ENCODE results near the gene XIRP1.
A peak's percentile ranks its signal among the peaks of the same experiment; 100 is the strongest.

XIRP1 gene

DNA sequence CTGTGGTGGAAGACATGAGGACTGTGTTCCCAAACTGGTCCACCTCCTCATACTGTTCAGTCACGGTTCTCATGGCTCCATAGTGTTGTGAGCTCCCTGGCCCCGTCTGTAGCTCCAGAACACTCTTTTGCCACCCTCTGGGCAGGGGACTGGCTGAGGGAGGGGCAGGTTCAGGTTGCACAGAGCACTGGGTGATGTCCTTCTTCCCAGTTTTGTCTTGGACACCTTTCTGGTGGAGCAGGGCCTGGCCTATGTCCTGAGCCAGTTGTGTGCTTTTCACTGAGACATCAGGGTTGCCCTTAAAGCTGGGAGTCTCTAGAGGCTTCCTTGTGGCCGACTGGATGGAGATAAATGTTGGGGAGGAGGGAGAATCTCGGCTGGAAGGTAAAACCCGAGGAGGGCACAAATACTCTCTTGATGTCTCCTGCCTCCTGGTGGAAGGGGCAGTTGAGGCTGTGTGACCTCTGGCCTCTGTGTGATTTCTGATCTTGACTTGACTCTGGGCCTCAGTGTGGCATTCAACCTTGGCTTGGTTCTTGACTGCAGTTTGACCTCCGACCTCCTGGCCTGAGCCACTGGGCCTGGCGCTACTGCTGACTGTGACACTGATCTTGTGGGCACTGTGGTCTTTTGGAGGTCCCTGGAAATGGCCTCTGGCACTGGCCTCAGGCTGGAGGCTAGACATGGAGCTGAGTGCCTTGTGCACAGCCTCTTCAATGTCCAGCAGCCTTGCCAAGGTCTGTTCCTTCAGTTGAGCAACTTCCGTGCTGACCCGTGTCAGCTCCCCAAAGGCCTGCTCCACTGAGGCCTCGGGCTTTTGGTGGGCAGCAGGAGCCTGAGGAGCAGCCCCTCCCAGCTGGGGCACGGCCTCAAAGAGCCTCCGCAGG lies 8.1 kb downstream of the XIRP1 start:
- Histone ChIP-seq H3K27me3 (ENCODE audit: low read depth, low read length) (no peaks in the 10 kb centered on the region), H3K36me3 (ENCODE audit: control insufficient read depth in 1 of 2, insufficient read depth in 2 of 2, low read length in 2 of 2) (no peaks in the 10 kb centered on the region), H3K27ac (ENCODE audit: low read length) (peak overlapping the region; percentile 45), H3K9me3 (ENCODE audit: control insufficient read depth in 1 of 2, low read length in 2 of 2) (no peaks in the 10 kb centered on the region), H3K4me1 (ENCODE audit: control insufficient read depth in 1 of 2, insufficient read depth in 2 of 2, low read length in 2 of 2) (peaks cover 8 to 14% of the 10 kb centered on the region in 2 donors), H3K4me3 (ENCODE audit: low read depth in 1 of 2, low read length in 2 of 2) (no peak overlapping the region)

DNA sequence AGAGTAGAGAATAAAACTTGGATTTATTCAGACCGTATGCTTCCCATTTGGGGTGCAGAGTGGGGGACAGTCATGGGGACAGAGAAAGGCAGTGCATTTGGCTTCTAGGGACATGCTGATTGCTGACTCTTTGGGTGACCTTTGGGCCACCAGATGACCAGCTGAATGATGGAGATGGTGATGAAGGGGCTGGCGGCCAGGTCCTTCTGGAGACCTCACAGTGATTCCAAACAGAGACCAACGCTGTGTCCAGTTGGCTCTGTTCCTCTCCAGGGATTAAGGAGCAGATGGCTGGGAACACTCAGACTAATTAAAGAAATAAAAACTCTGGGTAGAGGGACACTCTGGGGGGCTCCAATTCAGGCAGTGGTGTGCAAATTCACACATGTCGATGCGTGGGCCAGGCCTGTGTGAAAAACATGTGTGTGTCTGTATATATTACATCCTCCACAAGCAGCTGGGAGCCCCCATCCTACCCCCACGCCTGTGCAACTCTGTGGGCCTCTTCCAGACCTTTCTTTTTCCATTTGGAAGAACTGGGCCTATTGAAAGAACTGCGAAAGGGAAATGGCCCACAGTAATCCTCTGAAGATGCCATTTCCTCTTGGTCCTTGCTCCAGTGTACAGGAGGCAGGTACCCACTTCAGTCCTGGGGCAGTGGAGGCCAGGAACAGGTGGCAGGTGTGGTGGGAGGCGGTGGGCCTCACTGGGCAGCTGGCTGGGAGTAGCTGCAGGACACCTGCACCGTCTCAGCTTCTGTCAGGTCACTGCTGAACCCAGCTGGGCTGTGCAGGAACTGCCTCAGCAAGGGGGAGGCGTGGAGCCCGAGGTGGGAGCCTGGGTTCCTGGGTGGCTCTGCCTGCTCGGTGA lies 8.9 kb downstream of the XIRP1 start:
- H3K4me3 ChIP-seq (ENCODE audit: low read depth in 1 of 2, low read length in 2 of 2), result no peak overlapping the region
- H3K27me3 ChIP-seq (ENCODE audit: low read depth, low read length), result no peaks in the 10 kb centered on the region
- H3K27ac ChIP-seq (ENCODE audit: low read length), result peak overlapping the region; percentile 45
- H3K9me3 ChIP-seq (ENCODE audit: control insufficient read depth in 1 of 2, low read length in 2 of 2), result no peaks in the 10 kb centered on the region
- no peaks in the 10 kb centered on the region for H3K36me3 ChIP-seq (ENCODE audit: control insufficient read depth in 1 of 2, insufficient read depth in 2 of 2, low read length in 2 of 2)
- peaks cover 10 to 14% of the 10 kb centered on the region in 2 donors for H3K4me1 ChIP-seq (ENCODE audit: control insufficient read depth in 1 of 2, insufficient read depth in 2 of 2, low read length in 2 of 2)

DNA sequence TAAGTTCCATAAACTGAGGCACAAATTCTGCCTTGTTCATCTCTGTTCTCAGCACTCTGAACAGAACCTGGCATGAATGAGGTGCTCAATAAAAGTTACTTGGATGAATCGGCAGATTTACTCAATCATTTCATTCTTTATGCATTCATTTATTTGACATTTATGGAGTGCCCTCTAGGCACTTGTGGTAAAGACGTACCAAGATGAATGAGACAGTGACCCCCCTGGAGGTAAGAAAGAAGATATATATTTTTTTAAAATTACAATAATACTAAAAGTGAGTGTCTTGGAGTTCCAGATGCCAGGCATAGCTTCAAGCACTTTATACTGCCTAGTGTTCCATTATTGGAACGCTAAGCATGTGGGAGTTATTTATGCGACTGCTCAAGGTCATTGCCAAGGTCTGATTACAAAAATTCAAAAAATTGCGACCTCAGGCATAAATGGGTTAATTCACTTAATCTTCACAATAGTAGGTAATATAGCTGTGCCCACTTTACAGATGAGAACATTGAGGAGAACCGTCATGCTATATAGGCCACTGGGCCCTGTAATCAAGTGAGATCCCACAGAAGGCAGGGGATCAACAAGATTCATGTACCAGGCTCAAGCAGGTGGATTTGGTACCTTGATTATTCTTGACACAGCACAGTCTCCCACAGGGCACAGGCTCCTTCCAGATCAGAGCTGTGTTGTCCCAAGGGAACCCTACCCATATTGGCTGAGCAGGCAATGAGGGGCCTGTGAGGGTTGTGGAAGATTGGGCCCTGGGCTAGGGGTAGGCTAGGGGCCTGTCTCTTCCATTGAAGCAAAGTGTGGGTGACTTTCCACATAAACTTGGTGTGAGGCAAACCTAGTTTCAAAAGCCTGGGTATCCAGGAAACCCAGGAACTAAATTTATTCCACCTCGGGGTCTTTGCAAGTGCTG lies 10.7 kb downstream of the XIRP1 start:
- Histone ChIP-seq H3K4me3 (ENCODE audit: low read depth in 1 of 2, low read length in 2 of 2) (peak overlapping the region; percentile 3 to 49), H3K27ac (ENCODE audit: low read length) (peak overlapping the region; percentile 72), H3K9me3 (ENCODE audit: control insufficient read depth in 1 of 2, low read length in 2 of 2) (no peaks in the 10 kb centered on the region), H3K4me1 (ENCODE audit: control insufficient read depth in 1 of 2, insufficient read depth in 2 of 2, low read length in 2 of 2) (peaks cover 14 to 16% of the 10 kb centered on the region in 2 donors), H3K27me3 (ENCODE audit: low read depth, low read length) (no peaks in the 10 kb centered on the region), H3K36me3 (ENCODE audit: control insufficient read depth in 1 of 2, insufficient read depth in 2 of 2, low read length in 2 of 2) (no peaks in the 10 kb centered on the region)

DNA sequence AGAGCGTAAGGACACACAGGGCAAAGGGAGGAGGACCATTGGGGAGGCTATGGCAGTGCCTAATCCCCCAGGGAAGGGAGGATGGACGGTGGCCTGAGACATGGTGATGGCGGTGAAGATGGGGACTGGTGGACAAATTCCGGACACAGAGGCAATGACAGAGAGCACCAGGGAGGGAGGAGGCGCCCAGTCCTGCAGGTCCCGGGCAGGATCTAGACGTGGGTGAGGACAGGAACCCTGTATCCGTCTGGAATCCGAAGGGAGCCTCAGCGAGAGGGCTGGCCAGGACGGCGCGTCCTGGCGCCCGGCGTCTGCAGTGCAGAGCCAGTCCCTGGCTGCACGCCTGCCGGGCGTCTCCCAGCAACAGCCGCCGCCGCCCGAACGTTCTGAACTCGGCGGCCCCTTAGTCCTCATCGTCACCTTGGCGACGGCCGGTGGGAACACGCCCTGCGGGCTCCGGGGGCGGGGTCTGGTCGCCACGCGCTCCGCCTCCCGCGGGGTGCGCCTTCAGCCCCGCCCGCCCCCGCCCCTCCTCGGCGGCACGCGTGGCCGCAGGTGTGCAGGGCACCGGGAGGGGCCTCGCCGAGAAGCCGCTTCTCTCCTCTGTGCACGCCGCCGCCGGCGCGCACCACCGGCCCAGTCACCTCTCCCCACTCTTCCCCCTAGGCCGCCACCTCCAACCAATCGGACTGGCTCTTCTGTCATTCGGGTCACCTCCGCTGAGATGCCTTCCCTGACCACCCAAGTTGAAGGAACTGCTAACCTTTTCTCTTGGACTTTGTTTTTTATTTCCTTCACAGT lies 11.6 kb downstream of the XIRP1 start:
- Histone ChIP-seq H3K27ac (ENCODE audit: low read length) (peak overlapping the region; percentile 72), H3K4me1 (ENCODE audit: control insufficient read depth in 1 of 2, insufficient read depth in 2 of 2, low read length in 2 of 2) (peaks cover 14 to 16% of the 10 kb centered on the region in 2 donors), H3K4me3 (ENCODE audit: low read depth in 1 of 2, low read length in 2 of 2) (peak overlapping the region; percentile 28 to 49)

DNA sequence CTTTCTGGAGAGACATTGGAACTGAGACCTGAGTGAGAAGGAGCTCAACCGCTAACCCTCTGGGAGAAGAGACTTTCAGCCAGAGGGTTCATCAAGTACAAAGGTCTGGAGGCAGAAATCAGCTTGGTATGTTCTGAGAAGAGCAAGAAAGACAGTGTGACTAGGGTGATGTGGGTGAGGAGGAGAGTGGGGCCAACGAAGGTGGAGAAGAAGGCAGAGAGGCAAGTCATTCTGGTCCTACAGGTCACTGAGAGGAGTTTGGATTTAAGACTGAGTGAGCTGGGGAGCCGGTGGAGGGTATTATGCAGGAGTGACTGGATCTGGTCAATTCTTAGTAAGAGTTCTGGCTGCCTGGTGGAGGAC lies 12.2 kb downstream of the XIRP1 start:
- Histone ChIP-seq H3K4me3 (ENCODE audit: low read depth in 1 of 2, low read length in 2 of 2) (peak overlapping the region; percentile 28 to 49), H3K36me3 (ENCODE audit: control insufficient read depth in 1 of 2, insufficient read depth in 2 of 2, low read length in 2 of 2) (no peaks in the 10 kb centered on the region), H3K4me1 (ENCODE audit: control insufficient read depth in 1 of 2, insufficient read depth in 2 of 2, low read length in 2 of 2) (peaks cover 14 to 16% of the 10 kb centered on the region in 2 donors)

More for the DNA sequence above, 11.6 kb downstream of the XIRP1 start:
- Histone ChIP-seq H3K36me3 (ENCODE audit: control insufficient read depth in 1 of 2, insufficient read depth in 2 of 2, low read length in 2 of 2) (no peaks in the 10 kb centered on the region), H3K27me3 (ENCODE audit: low read depth, low read length) (no peaks in the 10 kb centered on the region), H3K9me3 (ENCODE audit: control insufficient read depth in 1 of 2, low read length in 2 of 2) (no peaks in the 10 kb centered on the region)

DNA sequence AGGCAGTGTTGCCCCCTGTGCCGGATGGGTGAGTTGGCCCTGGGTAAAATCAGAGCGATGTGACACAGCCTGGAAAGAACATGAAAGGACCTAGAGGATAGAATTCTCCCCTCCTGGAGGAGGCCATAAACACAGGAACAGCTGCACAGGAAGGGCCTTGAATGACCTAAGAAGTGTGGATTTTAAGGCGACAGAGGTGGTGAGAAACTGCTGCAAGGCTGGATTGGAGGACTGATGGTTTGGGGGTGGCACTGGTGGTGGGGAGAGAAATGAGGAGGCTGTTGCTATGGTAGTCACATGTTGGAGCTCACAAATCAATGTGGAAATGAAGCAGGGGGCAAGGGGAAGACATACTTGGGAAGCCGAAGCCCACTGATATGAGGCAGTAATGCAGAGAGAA lies 13.8 kb downstream of the XIRP1 start:
- Histone ChIP-seq H3K36me3 (ENCODE audit: control insufficient read depth in 1 of 2, insufficient read depth in 2 of 2, low read length in 2 of 2) (no peaks in the 10 kb centered on the region), H3K4me1 (ENCODE audit: control insufficient read depth in 1 of 2, insufficient read depth in 2 of 2, low read length in 2 of 2) (peaks cover 9 to 16% of the 10 kb centered on the region in 2 donors), H3K27ac (ENCODE audit: low read length) (peak overlapping the region; percentile 90), H3K4me3 (ENCODE audit: low read depth in 1 of 2, low read length in 2 of 2) (peak overlapping the region; percentile 44 to 47), H3K27me3 (ENCODE audit: low read depth, low read length) (no peaks in the 10 kb centered on the region), H3K9me3 (ENCODE audit: control insufficient read depth in 1 of 2, low read length in 2 of 2) (no peaks in the 10 kb centered on the region)

More for the DNA sequence above, 12.2 kb downstream of the XIRP1 start:
- H3K9me3 ChIP-seq (ENCODE audit: control insufficient read depth in 1 of 2, low read length in 2 of 2), result no peaks in the 10 kb centered on the region
- H3K27me3 ChIP-seq (ENCODE audit: low read depth, low read length), result no peaks in the 10 kb centered on the region
- H3K27ac ChIP-seq (ENCODE audit: low read length), result peak overlapping the region; percentile 37

DNA sequence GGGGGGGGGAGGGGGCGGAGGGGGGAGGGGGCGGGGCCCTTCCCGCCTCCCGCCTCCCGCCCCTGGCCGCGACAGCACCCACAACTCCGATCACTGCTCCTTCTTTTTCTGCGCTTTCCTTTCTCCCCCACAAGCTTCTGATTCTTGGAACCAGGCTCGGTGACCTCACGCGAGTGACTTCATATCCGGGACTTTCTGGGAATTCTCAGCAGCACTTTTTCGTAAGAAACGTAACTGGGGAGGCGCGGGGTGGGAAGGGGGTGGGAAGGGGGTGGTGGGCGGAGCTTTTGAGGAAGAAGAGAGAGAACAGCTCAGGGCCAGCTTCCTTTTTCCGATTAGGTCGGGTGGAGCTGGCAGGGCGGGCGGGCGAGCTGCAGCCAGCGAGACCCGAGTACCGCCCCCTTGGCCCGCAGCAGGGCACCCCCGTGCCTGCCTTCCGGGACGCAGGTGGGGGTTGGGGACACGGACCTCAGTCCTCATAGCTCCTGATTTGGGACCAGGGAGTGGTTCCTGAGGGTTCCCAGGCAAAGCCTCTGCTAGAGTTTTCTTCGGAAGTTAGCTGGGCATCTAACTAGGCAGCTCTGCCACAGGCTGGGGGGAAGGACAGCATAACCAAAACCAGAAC lies 14.6 kb downstream of the XIRP1 start:
- Histone ChIP-seq H3K4me3 (ENCODE audit: low read depth in 1 of 2, low read length in 2 of 2) (peak overlapping the region; percentile 44 to 47), H3K27me3 (ENCODE audit: low read depth, low read length) (no peaks in the 10 kb centered on the region), H3K27ac (ENCODE audit: low read length) (peak overlapping the region; percentile 90), H3K4me1 (ENCODE audit: control insufficient read depth in 1 of 2, insufficient read depth in 2 of 2, low read length in 2 of 2) (peaks cover 5 to 16% of the 10 kb centered on the region in 2 donors), H3K36me3 (ENCODE audit: control insufficient read depth in 1 of 2, insufficient read depth in 2 of 2, low read length in 2 of 2) (no peaks in the 10 kb centered on the region), H3K9me3 (ENCODE audit: control insufficient read depth in 1 of 2, low read length in 2 of 2) (no peaks in the 10 kb centered on the region)

DNA sequence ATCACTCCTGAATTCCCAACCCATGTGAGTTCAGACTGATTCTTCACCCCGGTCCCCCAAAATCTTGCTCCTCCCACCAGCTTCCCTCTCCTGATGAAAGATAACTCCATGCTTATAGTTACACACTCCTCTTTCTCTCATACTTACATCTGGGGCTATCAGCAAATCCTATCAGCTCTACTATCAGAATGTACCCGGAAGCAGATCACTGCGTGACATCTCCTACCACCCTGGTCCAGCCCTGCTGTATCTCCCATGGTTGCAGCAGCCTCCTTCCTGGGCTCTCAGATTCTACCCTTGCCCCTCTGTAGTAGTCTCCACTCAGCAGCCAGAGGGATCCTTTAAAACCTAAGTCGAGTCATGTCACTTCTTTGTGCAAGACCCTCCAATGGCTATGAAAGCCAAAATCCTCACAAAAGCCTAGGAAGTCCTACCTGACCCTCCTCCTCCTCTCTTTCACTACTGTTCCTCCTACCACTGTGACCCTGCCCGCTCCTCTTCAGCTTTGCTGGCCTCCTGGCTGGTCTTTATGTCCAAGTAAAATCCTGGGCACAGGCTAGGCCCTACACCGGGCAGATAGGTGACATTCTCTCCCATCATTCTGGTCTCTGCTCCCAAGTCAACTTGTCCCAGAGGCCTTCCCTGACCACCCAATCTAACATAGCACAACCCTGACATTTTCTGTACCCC lies 16.2 kb downstream of the XIRP1 start:
- Histone ChIP-seq H3K27ac (ENCODE audit: low read length) (peak overlapping the region; percentile 91), H3K36me3 (ENCODE audit: control insufficient read depth in 1 of 2, insufficient read depth in 2 of 2, low read length in 2 of 2) (no peaks in the 10 kb centered on the region), H3K4me1 (ENCODE audit: control insufficient read depth in 1 of 2, insufficient read depth in 2 of 2, low read length in 2 of 2) (peaks cover 0 to 16% of the 10 kb centered on the region in 2 donors), H3K27me3 (ENCODE audit: low read depth, low read length) (no peaks in the 10 kb centered on the region), H3K4me3 (ENCODE audit: low read depth in 1 of 2, low read length in 2 of 2) (no peak overlapping the region), H3K9me3 (ENCODE audit: control insufficient read depth in 1 of 2, low read length in 2 of 2) (no peaks in the 10 kb centered on the region)

DNA sequence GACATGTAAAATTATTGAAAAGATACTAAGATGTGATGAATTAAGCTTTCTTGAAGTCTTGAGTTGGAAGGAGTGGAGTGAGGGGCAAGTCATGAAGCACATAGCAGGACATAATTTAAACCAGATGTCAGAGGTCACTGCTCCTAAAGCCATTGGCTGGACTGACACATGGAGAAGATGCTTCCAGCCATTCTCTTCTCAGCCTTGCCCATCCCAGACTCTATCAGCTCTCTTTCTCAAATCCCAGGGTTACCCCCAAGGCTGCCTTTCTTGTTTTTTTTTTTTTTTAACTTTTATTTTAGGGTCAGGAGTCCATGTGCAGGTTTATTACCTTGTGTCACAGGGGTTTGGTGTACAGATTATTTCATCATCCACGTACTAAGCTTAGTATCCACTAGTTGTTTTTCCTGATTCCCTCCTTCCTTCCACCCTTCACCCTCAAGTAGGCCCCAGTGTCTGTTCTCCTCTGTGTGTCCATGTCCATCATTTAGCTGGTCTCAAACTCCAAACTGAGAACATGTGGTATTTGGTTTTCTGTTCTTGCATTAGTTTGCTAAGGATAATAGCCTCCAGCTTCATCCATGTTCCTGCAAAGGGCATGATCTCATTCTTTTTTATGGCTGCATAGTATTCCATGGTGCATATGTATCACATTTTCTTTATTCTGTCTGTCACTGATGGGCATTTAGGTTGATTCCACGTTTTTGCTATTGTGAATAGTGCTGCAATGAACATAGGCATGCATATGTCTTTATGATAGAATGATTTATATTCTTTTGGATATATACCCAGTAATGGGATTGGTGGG lies 18.9 kb downstream of the XIRP1 start:
- no peaks in the 10 kb centered on the region for H3K9me3 ChIP-seq (ENCODE audit: control insufficient read depth in 1 of 2, low read length in 2 of 2)
- peaks cover 0 to 7% of the 10 kb centered on the region in 2 donors for H3K4me1 ChIP-seq (ENCODE audit: control insufficient read depth in 1 of 2, insufficient read depth in 2 of 2, low read length in 2 of 2)
- no peak overlapping the region for H3K4me3 ChIP-seq (ENCODE audit: low read depth in 1 of 2, low read length in 2 of 2)
- H3K36me3 ChIP-seq (ENCODE audit: control insufficient read depth in 1 of 2, insufficient read depth in 2 of 2, low read length in 2 of 2), result no peaks in the 10 kb centered on the region
- no peaks in the 10 kb centered on the region for H3K27me3 ChIP-seq (ENCODE audit: low read depth, low read length)
- no peak overlapping the region for H3K27ac ChIP-seq (ENCODE audit: low read length)

Data from muscle layer of duodenum (tissue), 2 donors.